ENCODE data around the gene KIAA1549. TPM values are rescaled to one million over a fixed set of nuclear protein-coding genes. Genes with fewer than 3 reads are reported as not detected.

Gene KIAA1549
- total and polyA plus RNA-seq, 7 experiments from 2014 or later = 0.16 to 0.56 (median 0.25) TPM; not detected in 3

DNA sequence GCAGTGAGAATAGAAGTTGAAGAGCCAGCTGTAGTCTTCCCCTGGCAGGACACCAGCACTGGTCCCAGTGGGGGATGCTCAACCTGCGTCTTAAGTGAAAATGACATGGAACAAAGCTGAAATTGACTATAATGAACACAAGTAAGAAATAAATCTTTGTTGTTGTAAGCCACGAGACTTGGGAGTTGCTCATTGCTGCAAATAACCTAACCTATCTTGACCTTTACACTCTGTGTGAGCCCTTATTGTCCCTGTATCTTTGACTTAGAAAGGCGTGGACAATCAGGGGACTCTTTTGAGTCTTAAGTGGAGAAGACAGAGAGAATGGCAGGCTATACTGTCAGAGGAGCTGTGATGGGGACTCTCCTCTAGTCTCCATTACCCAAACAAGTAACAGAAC lies 37.7 kb upstream of the KIAA1549 start:
- no peaks in the 10 kb centered on the region for H3K27me3 ChIP-seq (ENCODE audit: control insufficient read depth in 2 of 2, insufficient read depth in 2 of 2, low read length in 2 of 2)
- Mint-ChIP-seq H3K4me1 (peaks cover 0 to 10% (median 6%) of the 10 kb centered on the region in 7 donors), H3K27me3 (peaks cover 0 to 10% (median 5%) of the 10 kb centered on the region in 5 donors), H3K27ac (no peak overlapping the region), H3K4me3 (no peak overlapping the region), H3K36me3 (peaks cover 0 to 20% (median 0%) of the 10 kb centered on the region in 5 donors), H3K9me3 (no peaks in the 10 kb centered on the region)
- DNase-seq = no peak
- H3K27ac ChIP-seq (ENCODE audit: low read depth, low read length) = no peak overlapping the region
- intact Hi-C loops (cut with micrococcal nuclease) = no loop called here
- H3K36me3 ChIP-seq (ENCODE audit: control insufficient read depth in 2 of 3, insufficient read depth in 3 of 3, low read length in 3 of 3) = no peaks in the 10 kb centered on the region
- no peak overlapping the region for H3K4me3 ChIP-seq (ENCODE audit: low read length)
- ChIA-PET POLR2A (interaction anchor here (0.6 kb wide), 1 partner anchor 14 kb away, joined by 4 read pairs; no protein-coding TSS in a partner anchor), CTCF (interaction anchor here (0.6 to 5.5 kb wide), 6 partner anchors 10 to 132 kb away, joined by 3 to 74 read pairs (median 4); no protein-coding TSS in a partner anchor)
- H3K4me1 ChIP-seq (ENCODE audit: control insufficient read depth in 2 of 2, insufficient read depth in 2 of 2, low read length in 2 of 2) = no peaks in the 10 kb centered on the region
- no peaks in the 10 kb centered on the region for H3K9me3 ChIP-seq (ENCODE audit: control insufficient read depth in 2 of 3, low read length in 3 of 3)
- ATAC-seq = no peak

DNA sequence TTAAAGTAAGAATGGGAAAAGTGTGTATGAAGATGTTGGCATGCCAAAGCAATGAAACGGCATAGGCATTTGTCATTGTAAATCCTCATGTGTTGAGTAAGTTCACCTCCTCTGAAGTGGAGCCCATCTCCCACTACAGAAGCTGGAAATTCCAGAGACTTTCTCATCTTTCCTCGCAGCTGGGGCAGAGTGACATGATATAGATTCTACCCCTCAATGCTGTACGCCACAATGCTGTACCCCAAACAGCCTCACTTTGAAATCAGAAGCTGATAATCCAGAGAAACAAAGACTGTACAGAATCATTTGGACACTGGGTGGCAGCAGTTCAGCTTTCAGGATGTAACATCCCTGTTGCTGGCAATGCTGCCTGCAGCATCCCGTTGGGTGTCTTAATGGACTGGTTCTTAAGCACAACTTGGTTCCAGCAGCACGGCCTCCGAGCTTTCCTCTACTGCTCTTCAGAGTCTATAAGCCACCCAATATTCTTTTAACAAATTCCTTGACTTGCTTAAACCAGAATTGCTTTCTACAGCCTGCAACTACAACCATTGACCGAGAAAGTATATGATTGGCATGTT lies 35.8 kb upstream of the KIAA1549 start:
- intact Hi-C loops (cut with micrococcal nuclease) = loop anchor here (1.0 to 2.0 kb wide), 6 partner anchors 18 to 214 kb away; partner anchors contain the start of gene UBN2 (in 1 of the 2)
- H3K27ac ChIP-seq (ENCODE audit: low read depth, low read length) = no peak overlapping the region
- ChIA-PET POLR2A (interaction anchor here (0.6 to 1.7 kb wide), 6 partner anchors 36 to 131 kb away, joined by 3 to 5 read pairs (median 4); no protein-coding TSS in a partner anchor), CTCF (interaction anchor here (0.5 to 5.5 kb wide), 24 partner anchors 9 to 337 kb away, joined by 3 to 74 read pairs (median 4); a partner anchor contains a TSS)
- no peaks in the 10 kb centered on the region for H3K36me3 ChIP-seq (ENCODE audit: control insufficient read depth in 2 of 3, insufficient read depth in 3 of 3, low read length in 3 of 3)
- no peaks in the 10 kb centered on the region for H3K9me3 ChIP-seq (ENCODE audit: control insufficient read depth in 2 of 3, low read length in 3 of 3)
- H3K4me1 ChIP-seq (ENCODE audit: control insufficient read depth in 2 of 2, insufficient read depth in 2 of 2, low read length in 2 of 2) = no peaks in the 10 kb centered on the region
- no peak overlapping the region for H3K4me3 Mint-ChIP-seq
- peaks cover 0 to 16% (median 5%) of the 10 kb centered on the region in 5 donors for H3K27me3 Mint-ChIP-seq
- H3K36me3 Mint-ChIP-seq = peaks cover 0 to 9% (median 0%) of the 10 kb centered on the region in 5 donors
- no peaks in the 10 kb centered on the region for H3K9me3 Mint-ChIP-seq
- H3K4me3 ChIP-seq (ENCODE audit: low read length) = no peak overlapping the region
- H3K27me3 ChIP-seq (ENCODE audit: control insufficient read depth in 2 of 2, insufficient read depth in 2 of 2, low read length in 2 of 2) = no peaks in the 10 kb centered on the region
- peaks cover 0 to 10% (median 6%) of the 10 kb centered on the region in 7 donors for H3K4me1 Mint-ChIP-seq
- ATAC-seq = peak; percentile 94
- H3K27ac Mint-ChIP-seq = peak overlapping the region in 1 of 9 donors; percentile 52
- peak; percentile 17 to 76 (median 52) for DNase-seq

DNA sequence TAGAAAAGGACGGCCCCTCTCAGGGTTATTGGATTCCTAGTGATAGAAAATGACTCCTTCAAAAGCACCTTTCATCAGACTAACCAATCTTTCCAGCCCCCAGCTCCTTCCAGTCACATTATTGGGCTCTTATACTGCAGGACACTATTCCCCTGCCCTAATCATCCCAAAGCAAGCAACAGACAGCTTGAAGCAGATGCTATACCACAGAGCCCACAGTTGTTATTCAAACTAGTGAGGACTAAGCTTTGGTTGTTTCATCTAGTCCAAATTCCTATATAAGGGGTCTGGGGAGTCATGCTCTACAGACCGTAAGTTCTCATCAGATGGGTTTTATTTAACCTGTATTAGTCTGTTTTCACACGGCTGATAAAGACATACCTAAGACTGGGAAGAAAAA lies 30.2 kb upstream of the KIAA1549 start:
- Histone ChIP-seq H3K27ac (ENCODE audit: low read depth, low read length) (no peak overlapping the region), H3K27me3 (ENCODE audit: control insufficient read depth in 2 of 2, insufficient read depth in 2 of 2, low read length in 2 of 2) (no peaks in the 10 kb centered on the region), H3K36me3 (ENCODE audit: control insufficient read depth in 2 of 3, insufficient read depth in 3 of 3, low read length in 3 of 3) (no peaks in the 10 kb centered on the region), H3K4me1 (ENCODE audit: control insufficient read depth in 2 of 2, insufficient read depth in 2 of 2, low read length in 2 of 2) (no peaks in the 10 kb centered on the region), H3K9me3 (ENCODE audit: control insufficient read depth in 2 of 3, low read length in 3 of 3) (no peaks in the 10 kb centered on the region), H3K4me3 (ENCODE audit: low read length) (no peak overlapping the region)
- H3K27me3 Mint-ChIP-seq = peaks cover 0 to 17% (median 5%) of the 10 kb centered on the region in 5 donors
- ATAC-seq (no peak), DNase-seq (no peak)
- no peak overlapping the region for H3K4me3 Mint-ChIP-seq
- ChIA-PET CTCF (interaction anchor here (1.1 kb wide), 1 partner anchor 25 kb away, joined by 3 read pairs; no protein-coding TSS in a partner anchor), POLR2A (no interaction called here)
- H3K9me3 Mint-ChIP-seq = peaks cover 0 to 7% (median 0%) of the 10 kb centered on the region in 11 donors
- intact Hi-C loops (cut with micrococcal nuclease) = no loop called here
- H3K36me3 Mint-ChIP-seq = peaks cover 0 to 1% (median 0%) of the 10 kb centered on the region in 5 donors
- H3K4me1 Mint-ChIP-seq = no peaks in the 10 kb centered on the region
- no peak overlapping the region for H3K27ac Mint-ChIP-seq

DNA sequence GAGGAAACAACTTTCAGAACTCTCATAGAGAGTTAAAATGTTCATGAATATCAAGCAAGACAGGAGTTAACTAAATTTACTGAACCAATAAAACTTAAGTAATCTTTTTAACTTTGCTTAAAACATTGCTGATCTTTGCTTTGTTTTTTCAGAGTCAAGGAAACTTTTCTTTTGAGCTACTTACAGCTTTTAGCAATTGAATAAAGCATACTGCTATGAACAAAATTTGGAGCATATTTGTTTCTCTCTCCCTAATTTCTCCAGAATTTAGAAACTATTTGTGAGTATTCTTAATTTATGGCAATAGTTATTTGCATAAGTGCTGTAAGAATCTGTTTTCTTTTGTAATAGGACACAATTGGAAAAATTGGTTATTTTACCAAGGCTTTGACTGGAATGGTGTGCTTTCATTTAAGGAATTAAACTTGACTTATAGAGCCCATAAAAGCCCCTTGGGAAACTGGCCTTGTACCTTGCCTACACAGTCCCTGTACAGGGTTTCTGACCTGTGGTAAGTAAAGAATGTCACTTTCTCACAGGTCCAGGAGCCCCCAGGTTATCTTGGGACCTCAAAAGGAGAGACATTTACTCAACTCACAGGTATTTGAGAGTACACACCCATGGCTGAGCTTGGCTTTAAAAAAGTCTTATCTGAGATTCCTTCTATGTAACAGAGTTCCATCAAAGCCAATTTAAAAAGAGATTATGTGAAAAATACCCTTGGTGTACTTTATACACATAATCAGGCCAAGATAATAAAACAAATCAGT lies 23.3 kb upstream of the KIAA1549 start:
- H3K9me3 ChIP-seq (ENCODE audit: control insufficient read depth in 2 of 3, low read length in 3 of 3) = no peaks in the 10 kb centered on the region
- peaks cover 0 to under 1% of the 10 kb centered on the region in 2 donors for H3K4me1 ChIP-seq (ENCODE audit: control insufficient read depth in 2 of 2, insufficient read depth in 2 of 2, low read length in 2 of 2)
- Mint-ChIP-seq H3K4me3 (no peak overlapping the region), H3K27ac (no peak overlapping the region), H3K36me3 (peaks cover 0 to 3% (median 0%) of the 10 kb centered on the region in 5 donors), H3K4me1 (peaks cover 0 to 8% (median 5%) of the 10 kb centered on the region in 7 donors), H3K9me3 (peaks cover 0 to 30% (median 13%) of the 10 kb centered on the region in 11 donors), H3K27me3 (peaks cover 0 to 21% (median 0%) of the 10 kb centered on the region in 5 donors)
- ChIA-PET POLR2A (no interaction called here), CTCF (no interaction called here)
- intact Hi-C loops (cut with micrococcal nuclease) = no loop called here
- ATAC-seq (no peak), DNase-seq (peak in 2 of 9 donors; percentile 17 to 18)
- H3K4me3 ChIP-seq (ENCODE audit: low read length) = no peak overlapping the region
- H3K27me3 ChIP-seq (ENCODE audit: control insufficient read depth in 2 of 2, insufficient read depth in 2 of 2, low read length in 2 of 2) = no peaks in the 10 kb centered on the region
- no peaks in the 10 kb centered on the region for H3K36me3 ChIP-seq (ENCODE audit: control insufficient read depth in 2 of 3, insufficient read depth in 3 of 3, low read length in 3 of 3)
- H3K27ac ChIP-seq (ENCODE audit: low read depth, low read length) = no peak overlapping the region

DNA sequence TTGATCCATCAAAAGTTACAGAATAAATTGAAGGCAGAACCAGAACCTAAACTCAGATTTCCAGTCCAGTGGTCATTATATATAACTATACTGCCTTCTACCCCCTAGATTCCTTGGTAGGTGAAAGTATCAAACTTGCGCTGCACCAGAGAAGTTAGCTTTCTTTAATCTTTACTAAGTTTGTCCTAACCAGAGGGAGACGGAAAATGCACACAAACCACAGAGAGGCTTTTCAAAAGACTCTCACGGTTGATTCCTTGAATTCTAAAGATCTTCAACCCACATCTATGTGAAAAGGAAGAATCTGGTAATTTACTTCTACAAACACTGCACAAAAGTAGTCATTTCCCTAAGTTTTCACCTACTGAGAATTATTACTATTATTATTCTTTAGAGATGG lies 18.2 kb upstream of the KIAA1549 start:
- Mint-ChIP-seq H3K4me1 (peaks cover 0 to 18% (median 9%) of the 10 kb centered on the region in 7 donors), H3K36me3 (peaks cover 0 to 3% (median 0%) of the 10 kb centered on the region in 5 donors), H3K4me3 (peak overlapping the region in 5 of 10 donors; percentile 10 to 50 (median 34)), H3K27me3 (peaks cover 0 to 39% (median 6%) of the 10 kb centered on the region in 5 donors), H3K27ac (no peak overlapping the region), H3K9me3 (peaks cover 0 to 18% (median 4%) of the 10 kb centered on the region in 11 donors)
- peaks cover 0 to 5% of the 10 kb centered on the region in 2 donors for H3K4me1 ChIP-seq (ENCODE audit: control insufficient read depth in 2 of 2, insufficient read depth in 2 of 2, low read length in 2 of 2)
- intact Hi-C loops (cut with micrococcal nuclease) = no loop called here
- H3K9me3 ChIP-seq (ENCODE audit: control insufficient read depth in 2 of 3, low read length in 3 of 3) = no peaks in the 10 kb centered on the region
- no peaks in the 10 kb centered on the region for H3K27me3 ChIP-seq (ENCODE audit: control insufficient read depth in 2 of 2, insufficient read depth in 2 of 2, low read length in 2 of 2)
- CTCF ChIA-PET = no interaction called here
- no peak overlapping the region for H3K4me3 ChIP-seq (ENCODE audit: low read length)
- H3K36me3 ChIP-seq (ENCODE audit: control insufficient read depth in 2 of 3, insufficient read depth in 3 of 3, low read length in 3 of 3) = no peaks in the 10 kb centered on the region
- H3K27ac ChIP-seq (ENCODE audit: low read depth, low read length) = no peak overlapping the region
- peak in 2 of 9 donors; percentile 6 to 17 for DNase-seq
- POLR2A ChIA-PET = no interaction called here
- ATAC-seq = no peak

DNA sequence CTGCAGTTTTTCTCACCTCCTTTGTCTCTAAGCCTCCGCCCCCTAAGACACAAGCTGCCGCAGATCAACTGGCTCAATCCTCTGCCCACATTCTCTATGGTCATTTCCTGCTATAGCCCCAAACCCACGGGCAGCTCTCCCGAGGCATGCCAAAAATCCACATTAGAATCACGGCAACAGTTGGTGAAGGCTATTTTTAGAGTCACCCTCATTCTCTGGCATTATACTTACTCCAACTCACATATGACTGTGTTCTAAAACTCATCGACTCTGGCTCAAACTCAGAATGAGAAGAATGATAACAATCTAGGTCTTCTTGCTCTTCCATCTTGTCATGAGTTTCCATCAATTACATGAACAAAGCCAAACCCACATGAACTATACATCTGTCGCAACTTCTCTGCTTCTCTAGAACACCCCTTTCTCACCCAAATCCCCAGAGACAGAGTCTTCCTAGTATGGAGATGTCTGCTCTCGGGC lies 10.9 kb upstream of the KIAA1549 start:
- ChIA-PET CTCF (no interaction called here), POLR2A (no interaction called here)
- Mint-ChIP-seq H3K27me3 (peaks cover 17 to 59% (median 25%) of the 10 kb centered on the region in 5 donors), H3K4me3 (no peak overlapping the region), H3K4me1 (no peaks in the 10 kb centered on the region), H3K36me3 (peaks cover 0 to 3% (median 0%) of the 10 kb centered on the region in 5 donors), H3K27ac (no peak overlapping the region), H3K9me3 (peaks cover 0 to 10% (median 2%) of the 10 kb centered on the region in 11 donors)
- Histone ChIP-seq H3K9me3 (ENCODE audit: control insufficient read depth in 2 of 3, low read length in 3 of 3) (no peaks in the 10 kb centered on the region), H3K4me3 (ENCODE audit: low read length) (no peak overlapping the region), H3K36me3 (ENCODE audit: control insufficient read depth in 2 of 3, insufficient read depth in 3 of 3, low read length in 3 of 3) (no peaks in the 10 kb centered on the region), H3K4me1 (ENCODE audit: control insufficient read depth in 2 of 2, insufficient read depth in 2 of 2, low read length in 2 of 2) (no peaks in the 10 kb centered on the region), H3K27me3 (ENCODE audit: control insufficient read depth in 2 of 2, insufficient read depth in 2 of 2, low read length in 2 of 2) (no peaks in the 10 kb centered on the region), H3K27ac (ENCODE audit: low read depth, low read length) (no peak overlapping the region)
- DNase-seq (no peak), ATAC-seq (no peak)
- intact Hi-C loops (cut with micrococcal nuclease) = no loop called here

Data from naive thymus-derived CD4-positive, alpha-beta T cell (primary cell).